Measurements from ENCODE around the gene AHCYL2. TPM values are rescaled to one million over a fixed set of nuclear protein-coding genes. Genes with fewer than 3 reads are reported as not detected.
A peak's percentile ranks its signal among the peaks of the same experiment; 100 is the strongest.

AHCYL2 gene
- polyA plus RNA-seq, 1 experiment, result 7.8 TPM

- H3K27me3 ChIP-seq (ENCODE audit: control insufficient read depth, insufficient read depth, low read length), result no peaks in the 10 kb centered on the region
- TF ChIP-seq CTCF (IDR thresholded peaks at IDR 0.05; ENCODE audit: insufficient read depth, low read depth, low read length), result no peak
- H3K4me3 ChIP-seq (ENCODE audit: low read depth, low read length), result no peak overlapping the region
- ChIA-PET POLR2A (no interaction called here), CTCF (interaction anchor here (1.3 to 4.6 kb wide), 3 partner anchors 14 to 99 kb away, joined by 3 to 10 read pairs (median 3); no protein-coding TSS in a partner anchor)
- DNase-seq (ENCODE audit: low read depth), result no peak
- no peaks in the 10 kb centered on the region for H3K36me3 ChIP-seq (ENCODE audit: control insufficient read depth, insufficient read depth, low read length)
These were observed 92.6 kb downstream of the AHCYL2 start for GRCh38 chr7:129317450-129317849.

DNA sequence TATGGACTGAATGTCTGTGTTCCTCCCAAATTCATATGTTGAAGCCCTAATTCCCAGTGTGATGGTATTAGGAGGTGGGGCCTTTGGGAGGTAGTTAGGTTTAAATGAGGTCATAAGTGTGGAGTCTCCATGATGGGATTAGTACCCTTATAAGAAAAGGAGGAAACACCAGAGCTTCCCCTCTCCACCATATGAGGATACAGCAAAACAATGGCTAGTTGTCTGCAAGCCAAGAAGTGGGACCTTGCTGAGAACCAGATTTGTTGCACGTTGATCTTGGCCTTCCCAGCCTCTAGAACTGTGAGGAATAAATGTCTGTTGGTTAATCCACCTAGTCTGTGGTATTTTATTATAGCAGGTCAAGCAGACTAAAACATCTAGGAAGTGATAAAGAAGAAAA is 102.2 kb downstream of the AHCYL2 start:
- TF ChIP-seq CTCF (IDR thresholded peaks at IDR 0.05; ENCODE audit: insufficient read depth, low read depth, low read length), result no peak
- Histone ChIP-seq H3K4me3 (ENCODE audit: low read depth, low read length) (no peak overlapping the region), H3K27me3 (ENCODE audit: control insufficient read depth, insufficient read depth, low read length) (no peaks in the 10 kb centered on the region), H3K36me3 (ENCODE audit: control insufficient read depth, insufficient read depth, low read length) (no peaks in the 10 kb centered on the region)
- ChIA-PET CTCF (interaction anchor here (1.1 to 1.6 kb wide), 2 partner anchors 30 to 145 kb away, joined by 3 to 4 read pairs; no protein-coding TSS in a partner anchor), POLR2A (no interaction called here)
- no peak for DNase-seq (ENCODE audit: low read depth)

DNA sequence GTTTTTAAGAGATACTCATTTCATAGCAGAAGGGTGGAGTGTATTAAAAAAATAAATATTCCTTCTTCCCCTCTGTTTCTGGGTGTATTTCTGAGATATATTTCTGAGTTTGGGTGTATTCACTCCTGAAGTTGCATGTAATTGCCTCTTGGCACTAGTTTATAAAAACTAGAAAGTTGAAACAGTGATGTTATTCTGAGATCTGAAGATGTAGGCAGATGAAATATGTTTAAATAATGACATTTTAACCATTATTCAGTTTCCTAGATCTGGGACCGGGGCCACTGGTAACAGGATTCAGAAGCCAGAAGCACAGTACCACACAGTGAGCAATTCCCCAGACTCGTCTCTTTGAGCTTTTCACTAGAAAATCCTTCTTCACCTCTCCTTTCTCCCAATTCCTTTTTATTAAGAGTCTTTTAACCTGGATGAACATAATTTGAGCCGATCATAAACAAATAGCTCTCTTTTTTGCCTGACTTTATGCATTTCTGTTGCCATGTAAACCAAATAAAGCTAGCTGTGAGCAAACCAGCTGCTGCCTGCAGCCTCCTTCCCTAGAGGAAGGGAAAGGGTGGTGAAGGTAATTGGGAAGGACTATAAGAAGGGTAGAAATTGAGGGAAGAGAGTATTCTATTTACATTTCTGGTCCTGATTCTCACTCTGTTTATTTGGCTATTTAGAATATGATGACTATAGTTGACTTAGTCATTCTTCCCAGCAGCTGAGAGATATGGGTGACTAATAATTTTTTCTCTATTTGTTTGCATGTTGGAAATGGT is 107.6 kb downstream of the AHCYL2 start:
- no peak overlapping the region for H3K4me3 ChIP-seq (ENCODE audit: low read depth, low read length)
- ChIA-PET POLR2A (interaction anchor here (1.1 kb wide), 1 partner anchor 11 kb away, joined by 3 read pairs; no protein-coding TSS in a partner anchor), CTCF (interaction anchor here (1.2 to 2.5 kb wide), 4 partner anchors 10 to 35 kb away, joined by 3 to 22 read pairs (median 4); no protein-coding TSS in a partner anchor)
- H3K27me3 ChIP-seq (ENCODE audit: control insufficient read depth, insufficient read depth, low read length), result no peaks in the 10 kb centered on the region
- TF ChIP-seq CTCF (IDR thresholded peaks at IDR 0.05; ENCODE audit: insufficient read depth, low read depth, low read length), result no peak
- H3K36me3 ChIP-seq (ENCODE audit: control insufficient read depth, insufficient read depth, low read length), result no peaks in the 10 kb centered on the region
- peak; percentile 32 for DNase-seq (ENCODE audit: low read depth)

GRCh38 chr7:129334473-129334872 is 109.6 kb downstream of the AHCYL2 start:
- TF ChIP-seq CTCF (IDR thresholded peaks at IDR 0.05; ENCODE audit: insufficient read depth, low read depth, low read length), result no peak
- POLR2A ChIA-PET, result no interaction called here
- no peaks in the 10 kb centered on the region for H3K27me3 ChIP-seq (ENCODE audit: control insufficient read depth, insufficient read depth, low read length)
- CTCF ChIA-PET, result interaction anchor here (0.6 to 2.5 kb wide), 3 partner anchors 9 to 331 kb away, joined by 3 to 22 read pairs (median 5); no protein-coding TSS in a partner anchor
- H3K36me3 ChIP-seq (ENCODE audit: control insufficient read depth, insufficient read depth, low read length), result no peaks in the 10 kb centered on the region
- no peak overlapping the region for H3K4me3 ChIP-seq (ENCODE audit: low read depth, low read length)
- no peak for DNase-seq (ENCODE audit: low read depth)

DNA sequence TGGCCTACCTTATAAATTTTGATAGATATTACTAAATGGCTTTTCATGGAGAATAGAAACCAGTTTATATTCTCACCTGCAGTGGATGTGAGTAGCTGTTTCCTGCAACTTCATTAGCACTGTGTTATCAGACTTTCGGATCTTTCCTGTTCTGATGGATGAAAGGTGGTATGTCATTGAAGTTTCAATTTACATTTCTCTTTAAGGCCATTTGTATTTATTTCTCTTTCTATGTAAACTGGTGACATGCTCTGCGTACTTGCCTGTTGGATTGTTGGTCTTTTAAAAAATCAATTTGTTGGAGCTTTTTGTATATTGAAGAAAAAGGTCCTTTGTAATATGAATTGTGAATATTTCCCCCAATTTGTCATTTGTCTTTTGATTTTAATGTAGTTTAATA is 113.6 kb downstream of the AHCYL2 start:
- ChIA-PET CTCF (interaction anchor here (1.4 to 1.5 kb wide), 2 partner anchors 30 to 41 kb away, joined by 3 to 4 read pairs; no protein-coding TSS in a partner anchor), POLR2A (no interaction called here)
- Histone ChIP-seq H3K27me3 (ENCODE audit: control insufficient read depth, insufficient read depth, low read length) (no peaks in the 10 kb centered on the region), H3K36me3 (ENCODE audit: control insufficient read depth, insufficient read depth, low read length) (no peaks in the 10 kb centered on the region), H3K4me3 (ENCODE audit: low read depth, low read length) (no peak overlapping the region)
- no peak for TF ChIP-seq CTCF (IDR thresholded peaks at IDR 0.05; ENCODE audit: insufficient read depth, low read depth, low read length)
- DNase-seq (ENCODE audit: low read depth), result no peak
